Measurements from ENCODE around the gene E2F4.

DNA sequence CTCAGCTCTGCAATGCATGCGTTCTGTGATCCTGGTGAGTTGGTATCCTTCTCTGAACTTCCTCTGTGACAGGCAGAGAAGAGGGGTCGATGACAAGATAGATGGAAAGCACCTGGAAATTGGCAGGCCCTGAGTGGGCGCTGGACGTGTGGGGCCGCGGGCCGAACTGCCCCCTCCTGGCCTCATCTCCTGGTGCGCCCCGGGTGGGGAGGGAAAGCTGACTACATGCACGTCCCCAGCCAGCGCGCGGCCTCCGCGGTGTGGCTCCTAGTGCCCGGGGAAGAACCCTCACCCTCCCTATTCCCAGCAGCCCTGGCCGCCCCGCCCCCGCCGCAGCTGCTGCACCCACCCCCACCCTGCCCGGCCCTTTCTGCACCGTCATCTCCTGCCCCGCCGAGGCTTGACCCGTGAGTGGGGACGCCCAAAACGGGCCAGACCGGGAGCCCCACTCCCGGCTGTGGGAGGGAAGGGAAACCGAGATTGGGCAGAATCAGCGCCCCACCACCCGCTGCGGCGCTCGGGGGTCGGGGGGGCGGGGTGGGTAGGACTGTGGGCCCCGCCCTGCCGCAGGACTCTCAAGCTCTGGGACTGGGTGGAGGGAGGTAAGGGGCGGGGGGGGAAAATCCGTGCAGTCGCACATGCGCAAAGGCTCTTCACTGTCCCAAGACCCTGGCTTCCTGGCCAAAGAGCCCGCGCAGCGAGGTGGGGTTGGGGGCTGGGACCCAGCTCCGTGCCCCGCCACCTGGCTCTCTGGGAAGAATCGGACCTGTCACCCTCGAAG, 21.6 kb upstream of the E2F4 start, which contains the start of gene NOL3:
- TF ChIP-seq, protein P1, sequence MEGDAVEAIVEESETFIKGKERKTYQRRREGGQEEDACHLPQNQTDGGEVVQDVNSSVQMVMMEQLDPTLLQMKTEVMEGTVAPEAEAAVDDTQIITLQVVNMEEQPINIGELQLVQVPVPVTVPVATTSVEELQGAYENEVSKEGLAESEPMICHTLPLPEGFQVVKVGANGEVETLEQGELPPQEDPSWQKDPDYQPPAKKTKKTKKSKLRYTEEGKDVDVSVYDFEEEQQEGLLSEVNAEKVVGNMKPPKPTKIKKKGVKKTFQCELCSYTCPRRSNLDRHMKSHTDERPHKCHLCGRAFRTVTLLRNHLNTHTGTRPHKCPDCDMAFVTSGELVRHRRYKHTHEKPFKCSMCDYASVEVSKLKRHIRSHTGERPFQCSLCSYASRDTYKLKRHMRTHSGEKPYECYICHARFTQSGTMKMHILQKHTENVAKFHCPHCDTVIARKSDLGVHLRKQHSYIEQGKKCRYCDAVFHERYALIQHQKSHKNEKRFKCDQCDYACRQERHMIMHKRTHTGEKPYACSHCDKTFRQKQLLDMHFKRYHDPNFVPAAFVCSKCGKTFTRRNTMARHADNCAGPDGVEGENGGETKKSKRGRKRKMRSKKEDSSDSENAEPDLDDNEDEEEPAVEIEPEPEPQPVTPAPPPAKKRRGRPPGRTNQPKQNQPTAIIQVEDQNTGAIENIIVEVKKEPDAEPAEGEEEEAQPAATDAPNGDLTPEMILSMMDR (IDR thresholded peaks at IDR 0.05; ENCODE audit: insufficient read depth, low read length, poor library complexity, severe bottlenecking) = no peak
- no peak for TF ChIP-seq EZH2phosphoT487 (conservative IDR thresholded peaks at IDR 0.05; ENCODE audit: low read length)

All from SU-DHL-6 (cell line).